Measurements from ENCODE around the gene COL4A1.

DNA sequence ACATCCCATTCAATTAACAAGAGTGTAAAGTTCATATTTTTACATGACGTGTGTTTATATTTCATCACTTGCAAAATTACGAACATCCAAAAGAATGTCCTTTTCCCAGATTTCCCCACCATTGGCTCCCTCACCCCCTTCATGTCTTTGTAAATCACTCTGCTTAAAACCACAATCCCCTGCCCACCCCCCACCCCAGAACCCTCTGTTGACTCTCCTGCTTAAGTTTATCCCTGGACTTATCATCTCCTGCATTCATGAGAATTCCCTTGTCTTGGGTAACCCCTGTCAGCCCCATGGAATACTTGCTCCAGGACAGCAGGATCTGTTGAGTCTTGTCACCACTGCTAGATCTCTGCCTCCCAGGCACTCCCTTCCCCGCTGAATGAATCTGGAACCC lies 109.9 kb downstream of the COL4A1 start:
- TF ChIP-seq EZH2phosphoT487 (IDR thresholded peaks at IDR 0.05; ENCODE audit: insufficient read depth, low read depth) (no peak), EZH2 (IDR thresholded peaks at IDR 0.05; ENCODE audit: insufficient read depth, poor library complexity, severe bottlenecking) (no peak)

All from GM23248 (cell line).